Pancreas (tissue), 10 donors: ENCODE measurements around the gene MBD4. TPM values are rescaled to one million over a fixed set of nuclear protein-coding genes. Genes with fewer than 3 reads are reported as not detected.

Experiments used
- ATAC-seq, 4 donors: fragments of 200-7000 bp; cut with Tn5 transposase; one replicate each; pipeline versions ENCODE4 v1.8.0 to v1.9.1; 2020; ENCODE audit warnings: mild to moderate bottlenecking in 4 of 4, moderate library complexity in 4 of 4
- DNase-seq, 6 donors: peaks; one replicate each; pipeline ENCODE4 v3.0.0-alpha.2; 2020
- FAIRE-seq: peaks from 2 replicates; lab custom pipeline; 2012; peaks lifted over from hg19 to GRCh38; lab: Jason Lieb, UNC
- H3K27ac ChIP-seq, 4 donors: fragments of 200-600 bp; sonication (generic); 1 replicate in 3 of 4; 2 replicates in 1 of 4; pipeline versions ENCODE4 v1.5.0 to v1.8.0; 2020
- H3K27me3 ChIP-seq, 4 donors: fragments of 200-600 bp; one replicate each; pipeline ENCODE4 v1.8.0; 2021
- H3K36me3 ChIP-seq, 3 donors: fragments of 200-600 bp; sonication (generic) in 1 of 3; one replicate each; pipeline versions ENCODE4 v1.5.0 to v1.8.0; 2020 to 2021
- H3K4me1 ChIP-seq, 3 donors: fragments of 200-600 bp; one replicate each; pipeline ENCODE4 v1.8.0; 2021
- H3K4me3 ChIP-seq, 4 donors: fragments of 200-600 bp; sonication (generic) in 2 of 4; one replicate each; pipeline versions ENCODE4 v1.5.0 to v1.8.0; 2020 to 2021
- H3K9me3 ChIP-seq, 4 donors: fragments of 200-600 bp; one replicate each; pipeline ENCODE4 v1.8.0; 2021
- CTCF ChIP-seq, 4 donors: fragments of 200-600 bp; sonication (generic) in 3 of 4; IDR thresholded peaks; one replicate each; pipeline versions ENCODE4 v1.5.0 to v1.8.0; 2021; ENCODE audit warnings: antibody characterized with exemption in 4 of 4
- WGBS, 2 donors: extraction: QIAGEN DNeasy Blood & Tissue Kit; methylation state at CpG; one replicate each; pipeline ENCODE4 v1.1.7; 2013; 5-methylcytosine and 5-hydroxymethylcytosine counted together
- intact Hi-C, 3 donors: fragments of 100-400 bp; cut with DNase I; formaldehyde crosslinking; loops; one replicate each; pipeline versions ENCODE4 v1.11.1 to v1.14.2; 2022
- polyA plus RNA-seq, 2 donors: library from polyadenylated mRNA; stranded (reverse); fragments of 200-250 nt; gene quantifications; one replicate each; pipeline ENCODE4 v1.2.3, GENCODE V29; 2013
- total RNA-seq, 6 donors: library from RNA; stranded (reverse); fragmentation: NEBNext Ultra II Directional in 4 of 6; extraction: Animal tissue kit (Norgen Biotek cat#: 25700) in 4 of 6; gene quantifications; one replicate each; pipeline versions ENCODE4 v1.2.1 to v1.2.4, GENCODE V29; 2021 to 2023
- donor health status: healthy with polysubstance abuse.
- donor health status: DM: no; HTN: no; CAD: no; lungs with moderate emphysema.
- donor health status: DM: no; HTN: no; CAD: no.
- donor health status: control.
- donor health status: control.
- donor health status: Bipolar disorder and iron deficiency.
- donor health status: DM: yes; HTN: yes; CAD: no.
- donor health status: DM: no; HTN: no; CAD: no.
- donor health status: DM: no; HTN: no; CAD: no.
- donor health status: DM: yes; HTN: yes; CAD: no.

Gene MBD4
- total and polyA plus RNA-seq, 8 donors: 8.4 to 19.7 (median 15.0) TPM

GRCh38 chr3:129460155-129460554 lies 20.4 kb upstream of the MBD4 start:
- 96 to 99% methylated on average over 3 of the region's 3 CpGs for WGBS, 2 donors
- H3K27me3 ChIP-seq: no peaks in the 10 kb centered on the region
- no peak for ATAC-seq
- no peak overlapping the region for H3K27ac ChIP-seq
- no peak overlapping the region for H3K4me3 ChIP-seq
- intact Hi-C loops: no loop called here
- no peak for TF ChIP-seq CTCF (IDR thresholded peaks at IDR 0.05)
- no peaks in the 10 kb centered on the region for H3K4me1 ChIP-seq
- FAIRE-seq: no peak
- no peak for DNase-seq
- no peaks in the 10 kb centered on the region for H3K9me3 ChIP-seq
- peaks cover 0 to 4% (median 0%) of the 10 kb centered on the region in 3 donors for H3K36me3 ChIP-seq

DNA sequence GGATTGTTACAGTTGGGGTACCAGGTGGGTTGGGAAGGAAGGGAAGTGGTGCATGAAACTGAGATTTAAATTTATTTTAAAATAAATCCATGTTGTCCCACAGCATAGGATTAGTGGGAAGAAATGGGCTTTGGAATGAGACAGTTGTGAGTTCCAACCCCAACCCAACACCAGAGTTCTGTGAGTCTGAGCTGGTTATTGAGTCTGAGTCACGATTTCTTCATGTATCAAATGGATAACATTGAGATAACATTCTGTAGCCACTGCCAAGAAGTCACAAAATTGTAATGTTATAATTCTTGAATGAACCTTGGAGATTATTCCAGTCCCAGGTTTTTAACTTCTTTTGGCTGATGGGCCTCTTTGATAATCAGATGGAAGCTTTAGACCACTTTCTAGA lies 14.0 kb upstream of the MBD4 start:
- peaks cover 17 to 19% (median 17%) of the 10 kb centered on the region in 3 donors for H3K4me1 ChIP-seq
- ATAC-seq (peak in 3 of 4 donors; percentile 41 to 68 (median 62)), FAIRE-seq (no peak), DNase-seq (no peak)
- TF ChIP-seq CTCF (IDR thresholded peaks at IDR 0.05): no peak
- no peaks in the 10 kb centered on the region for H3K27me3 ChIP-seq
- H3K36me3 ChIP-seq: no peaks in the 10 kb centered on the region
- no peaks in the 10 kb centered on the region for H3K9me3 ChIP-seq
- no peak overlapping the region for H3K4me3 ChIP-seq
- no peak overlapping the region for H3K27ac ChIP-seq
- 28 to 30% methylated on average over 1 of the region's 1 CpG for WGBS, 2 donors
- intact Hi-C loops: no loop called here

GRCh38 chr3:129449279-129450115 lies 9.7 kb upstream of the MBD4 start:
- peak overlapping the region in 3 of 4 donors; percentile 16 to 84 (median 73) for H3K27ac ChIP-seq
- FAIRE-seq (no peak), ATAC-seq (no peak), DNase-seq (no peak)
- H3K36me3 ChIP-seq: no peaks in the 10 kb centered on the region
- WGBS, 2 donors: 55 to 56% methylated on average over 5 of the region's 5 CpGs
- H3K4me1 ChIP-seq: peaks cover 32 to 47% (median 43%) of the 10 kb centered on the region in 3 donors
- no peaks in the 10 kb centered on the region for H3K9me3 ChIP-seq
- no peaks in the 10 kb centered on the region for H3K27me3 ChIP-seq
- intact Hi-C loops: no loop called here
- no peak for TF ChIP-seq CTCF (IDR thresholded peaks at IDR 0.05)
- H3K4me3 ChIP-seq: no peak overlapping the region

- Histone ChIP-seq H3K9me3 (no peaks in the 10 kb centered on the region), H3K36me3 (no peaks in the 10 kb centered on the region), H3K4me3 (peak overlapping the region in 2 of 4 donors; percentile 8 to 16), H3K27me3 (no peaks in the 10 kb centered on the region), H3K4me1 (peaks cover 29 to 50% (median 49%) of the 10 kb centered on the region in 3 donors), H3K27ac (peak overlapping the region; percentile 70 to 84 (median 72))
- ATAC-seq (peak; percentile 55 to 73 (median 64)), FAIRE-seq (no peak), DNase-seq (peak in 4 of 6 donors; percentile 50 to 63 (median 62))
- WGBS, 2 donors: 27 to 32% methylated on average over 18 of the region's 18 CpGs
- no peak for TF ChIP-seq CTCF (IDR thresholded peaks at IDR 0.05)
- intact Hi-C loops: no loop called here
These were observed 8.6 kb upstream of the MBD4 start for GRCh38 chr3:129448186-129448895.
